ENCODE results near the gene ZNF518B. TPM values are rescaled to one million over a fixed set of nuclear protein-coding genes. Genes with fewer than 3 reads are reported as not detected.

Gene ZNF518B
- total RNA-seq, 2 donors from 2014 or later = 46.2 to 46.4 TPM

DNA sequence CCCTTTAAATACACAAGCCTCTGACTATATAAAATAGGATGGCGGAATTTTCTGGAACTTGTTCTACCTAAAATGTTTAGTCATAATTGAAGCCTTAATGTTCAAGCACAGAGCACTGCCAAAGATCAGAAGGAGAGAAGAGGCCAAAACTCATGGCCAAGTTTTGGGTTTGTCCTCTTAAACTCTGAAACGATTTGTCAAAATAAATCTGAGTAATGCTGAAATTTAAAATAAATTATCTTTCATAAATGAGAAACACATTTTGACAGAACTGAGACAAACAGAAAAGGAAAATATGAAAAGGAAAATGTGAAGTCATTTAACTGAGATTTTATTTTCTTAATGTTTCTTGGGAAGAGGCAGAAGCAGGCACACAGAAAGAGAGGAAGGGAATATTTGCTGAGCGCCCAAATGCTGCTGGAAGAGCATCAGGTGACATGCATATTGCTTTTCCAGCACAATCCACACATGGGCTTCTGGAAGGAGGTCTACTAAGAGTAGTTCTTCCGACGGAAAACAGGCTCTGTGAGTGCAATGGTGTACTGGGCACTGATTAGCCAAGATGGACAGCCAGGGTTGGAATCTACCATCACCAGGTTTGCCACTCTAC is 47.4 kb upstream of the ZNF518B start:
- no peak overlapping the region for H3K27ac Mint-ChIP-seq
- Histone ChIP-seq H3K27ac (ENCODE audit: low read depth, low read length) (no peak overlapping the region), H3K4me3 (ENCODE audit: low read length) (no peak overlapping the region), H3K27me3 (ENCODE audit: control insufficient read depth, insufficient read depth, low read length, poor library complexity, severe bottlenecking) (no peaks in the 10 kb centered on the region), H3K9me3 (ENCODE audit: control insufficient read depth, low read length) (no peaks in the 10 kb centered on the region), H3K4me1 (ENCODE audit: control insufficient read depth, insufficient read depth, low read length) (no peaks in the 10 kb centered on the region), H3K36me3 (ENCODE audit: control insufficient read depth, insufficient read depth, low read length) (no peaks in the 10 kb centered on the region), H3K9ac (ENCODE audit: extremely low read depth, low read length, poor library complexity, severe bottlenecking) (no peak overlapping the region)
- peaks cover 27% of the 10 kb centered on the region for H3K27me3 Mint-ChIP-seq (ENCODE audit: insufficient read depth)
- H3K4me1 Mint-ChIP-seq = peaks cover 11% of the 10 kb centered on the region
- no peaks in the 10 kb centered on the region for H3K36me3 Mint-ChIP-seq (ENCODE audit: low read depth)
- TF ChIP-seq, protein P1, sequence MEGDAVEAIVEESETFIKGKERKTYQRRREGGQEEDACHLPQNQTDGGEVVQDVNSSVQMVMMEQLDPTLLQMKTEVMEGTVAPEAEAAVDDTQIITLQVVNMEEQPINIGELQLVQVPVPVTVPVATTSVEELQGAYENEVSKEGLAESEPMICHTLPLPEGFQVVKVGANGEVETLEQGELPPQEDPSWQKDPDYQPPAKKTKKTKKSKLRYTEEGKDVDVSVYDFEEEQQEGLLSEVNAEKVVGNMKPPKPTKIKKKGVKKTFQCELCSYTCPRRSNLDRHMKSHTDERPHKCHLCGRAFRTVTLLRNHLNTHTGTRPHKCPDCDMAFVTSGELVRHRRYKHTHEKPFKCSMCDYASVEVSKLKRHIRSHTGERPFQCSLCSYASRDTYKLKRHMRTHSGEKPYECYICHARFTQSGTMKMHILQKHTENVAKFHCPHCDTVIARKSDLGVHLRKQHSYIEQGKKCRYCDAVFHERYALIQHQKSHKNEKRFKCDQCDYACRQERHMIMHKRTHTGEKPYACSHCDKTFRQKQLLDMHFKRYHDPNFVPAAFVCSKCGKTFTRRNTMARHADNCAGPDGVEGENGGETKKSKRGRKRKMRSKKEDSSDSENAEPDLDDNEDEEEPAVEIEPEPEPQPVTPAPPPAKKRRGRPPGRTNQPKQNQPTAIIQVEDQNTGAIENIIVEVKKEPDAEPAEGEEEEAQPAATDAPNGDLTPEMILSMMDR (conservative IDR thresholded peaks at IDR 0.05) = no peak
- H3K9me3 Mint-ChIP-seq = peaks cover 5% of the 10 kb centered on the region
- no peak for DNase-seq
- 79 to 86% methylated on average over 2 to 5 of the region's 5 CpGs for WGBS, 2 experiments (ENCODE audit: insufficient coverage in 1 of 2, insufficient read length in 1 of 2)
- no peak overlapping the region for H3K4me3 Mint-ChIP-seq

DNA sequence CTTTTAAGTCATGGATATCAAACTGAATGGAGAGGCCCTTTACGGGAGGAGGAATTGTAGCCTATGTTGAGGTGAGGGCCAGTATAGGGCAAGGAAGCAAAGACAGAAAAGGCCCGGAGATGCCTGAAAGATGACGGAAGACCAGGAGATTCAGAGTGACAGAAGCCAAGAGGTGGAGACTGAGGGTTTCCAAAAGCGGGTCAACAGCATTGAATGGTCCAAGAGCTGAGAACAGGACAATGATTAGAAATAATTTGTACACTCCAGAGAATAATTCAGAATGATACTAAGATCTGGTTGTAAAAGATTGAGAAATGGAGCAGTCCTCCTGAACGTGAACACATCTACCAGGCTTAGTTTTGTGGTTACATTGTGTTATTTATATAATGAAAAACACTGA is 45.5 kb upstream of the ZNF518B start:
- no peak overlapping the region for H3K4me3 ChIP-seq (ENCODE audit: low read length)
- 92 to 98% methylated on average over 4 to 5 of the region's 5 CpGs for WGBS, 2 experiments (ENCODE audit: insufficient coverage in 1 of 2, insufficient read length in 1 of 2)

DNA sequence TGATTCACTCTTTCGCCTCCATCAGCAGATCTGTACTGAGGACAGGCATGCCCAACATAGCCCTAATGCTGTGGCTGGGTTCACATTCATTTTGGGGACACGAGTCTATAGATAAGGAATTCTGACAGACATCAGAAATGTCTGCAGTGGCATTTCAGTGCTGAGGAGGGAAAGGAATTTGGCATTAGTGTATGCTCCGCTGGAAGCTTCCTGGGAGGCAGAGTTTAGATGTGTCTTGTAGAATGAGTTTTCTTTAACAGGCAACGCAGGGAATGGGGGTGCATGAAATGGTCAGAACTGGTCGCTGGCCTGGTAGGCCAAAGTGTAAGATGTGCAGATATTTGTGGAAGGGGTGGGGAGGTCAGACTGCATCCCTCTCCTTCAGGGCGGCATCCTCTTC is 43.5 kb upstream of the ZNF518B start:
- no peaks in the 10 kb centered on the region for H3K9me3 ChIP-seq (ENCODE audit: control insufficient read depth, low read length)
- TF ChIP-seq, protein P1 (conservative IDR thresholded peaks at IDR 0.05) = no peak
- Mint-ChIP-seq H3K27me3 (ENCODE audit: insufficient read depth) (peaks cover 32% of the 10 kb centered on the region), H3K4me3 (no peak overlapping the region), H3K36me3 (ENCODE audit: low read depth) (no peaks in the 10 kb centered on the region), H3K4me1 (peaks cover 38% of the 10 kb centered on the region), H3K9me3 (no peaks in the 10 kb centered on the region), H3K27ac (no peak overlapping the region)
- 53 to 94% methylated on average over 2 to 6 of the region's 6 CpGs for WGBS, 2 experiments (ENCODE audit: insufficient coverage in 1 of 2, insufficient read length in 1 of 2)
- H3K4me1 ChIP-seq (ENCODE audit: control insufficient read depth, insufficient read depth, low read length) = peaks cover 9% of the 10 kb centered on the region
- no peak overlapping the region for H3K9ac ChIP-seq (ENCODE audit: extremely low read depth, low read length, poor library complexity, severe bottlenecking)
- H3K27ac ChIP-seq (ENCODE audit: low read depth, low read length) = no peak overlapping the region
- DNase-seq = no peak
- H3K4me3 ChIP-seq (ENCODE audit: low read length) = no peak overlapping the region
- H3K27me3 ChIP-seq (ENCODE audit: control insufficient read depth, insufficient read depth, low read length, poor library complexity, severe bottlenecking) = no peaks in the 10 kb centered on the region
- no peaks in the 10 kb centered on the region for H3K36me3 ChIP-seq (ENCODE audit: control insufficient read depth, insufficient read depth, low read length)

More for the DNA sequence above, 45.5 kb upstream of the ZNF518B start:
- no peaks in the 10 kb centered on the region for H3K9me3 ChIP-seq (ENCODE audit: control insufficient read depth, low read length)
- Mint-ChIP-seq H3K27ac (no peak overlapping the region), H3K9me3 (peaks cover 5% of the 10 kb centered on the region), H3K4me1 (peaks cover 20% of the 10 kb centered on the region), H3K36me3 (ENCODE audit: low read depth) (no peaks in the 10 kb centered on the region), H3K4me3 (no peak overlapping the region), H3K27me3 (ENCODE audit: insufficient read depth) (peaks cover 34% of the 10 kb centered on the region)
- no peak for DNase-seq
- no peak overlapping the region for H3K9ac ChIP-seq (ENCODE audit: extremely low read depth, low read length, poor library complexity, severe bottlenecking)
- TF ChIP-seq, protein P1 (conservative IDR thresholded peaks at IDR 0.05) = no peak
- no peaks in the 10 kb centered on the region for H3K4me1 ChIP-seq (ENCODE audit: control insufficient read depth, insufficient read depth, low read length)
- H3K27ac ChIP-seq (ENCODE audit: low read depth, low read length) = no peak overlapping the region
- H3K27me3 ChIP-seq (ENCODE audit: control insufficient read depth, insufficient read depth, low read length, poor library complexity, severe bottlenecking) = no peaks in the 10 kb centered on the region
- H3K36me3 ChIP-seq (ENCODE audit: control insufficient read depth, insufficient read depth, low read length) = no peaks in the 10 kb centered on the region
